GM21367 (cell line): Measurements from ENCODE around the gene TRDN.
"Not testable (repeated sequence)": the region's sequence is repeated elsewhere in the genome, so short reads cannot be mapped to it uniquely, and the experiment has no call there.

Experiments
- ATAC-seq: cut with Tn5 transposase; IDR thresholded peaks from one replicate; pipeline ENCODE4 v1.9.1; 2021; ENCODE audit not compliant: unreplicated experiment

TRDN gene

GRCh38 chr6:123565529-123565928, 71.2 kb downstream of the TRDN start:
- ATAC-seq = no peak

DNA sequence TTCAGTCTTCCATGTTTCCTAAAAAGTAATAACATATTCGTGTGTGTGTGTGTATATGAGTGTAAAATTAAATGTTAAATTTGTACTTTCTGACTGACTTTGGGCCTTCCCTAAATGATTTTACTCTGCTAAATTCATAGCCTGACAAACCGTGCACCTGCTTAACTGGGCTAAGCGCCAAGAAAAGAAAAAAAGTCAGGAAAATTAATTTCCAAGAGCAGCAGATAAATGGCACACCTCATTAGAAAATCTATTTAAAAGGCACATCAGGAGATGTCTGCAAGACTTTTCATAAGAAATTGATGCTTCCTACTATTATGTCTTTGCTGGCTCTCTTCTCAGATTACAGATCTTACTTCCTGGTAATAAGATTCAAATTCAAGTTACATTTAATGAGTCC, 72.4 kb downstream of the TRDN start:
- ATAC-seq = no peak

- no peak for ATAC-seq
Observed at GRCh38 chr6:123562677-123563076, 74.1 kb downstream of the TRDN start.

DNA sequence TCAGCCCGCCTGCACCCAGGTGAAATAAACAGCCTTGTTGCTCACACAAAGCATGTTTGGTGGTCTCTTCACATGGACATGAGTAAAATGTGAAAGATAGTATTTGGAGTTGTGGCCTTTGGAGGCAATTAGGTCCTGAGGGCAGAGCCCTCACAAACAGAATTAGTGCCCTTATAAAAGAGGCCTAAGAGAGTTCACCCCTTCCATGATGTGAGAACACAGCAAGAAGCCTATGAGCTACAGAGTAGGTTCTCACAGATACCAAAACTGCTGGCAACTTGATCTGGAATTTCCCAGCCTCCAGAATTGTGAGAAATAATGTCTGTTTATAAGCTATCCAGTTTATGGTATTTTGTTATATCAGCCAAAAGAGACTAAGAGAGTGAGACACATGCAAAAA, 74.5 kb downstream of the TRDN start:
- no peak for ATAC-seq

DNA sequence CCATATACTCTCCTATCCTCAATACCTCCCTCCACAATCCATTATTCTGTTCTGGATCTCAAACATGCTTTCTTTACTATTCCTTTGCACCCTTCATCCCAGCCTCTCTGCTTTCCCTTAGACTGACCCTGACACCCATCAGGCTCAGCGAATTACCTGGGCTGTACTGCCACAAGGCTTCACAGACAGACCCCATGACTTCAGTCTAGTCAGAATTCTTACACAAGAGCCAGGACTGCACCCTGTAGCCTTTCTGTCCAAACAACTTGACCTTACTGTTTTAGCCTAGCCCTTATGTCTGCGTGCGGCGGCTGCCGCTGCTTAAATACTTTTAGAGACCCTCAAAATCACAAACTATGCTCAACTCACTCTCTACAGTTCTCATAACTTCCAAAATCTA, 76.9 kb downstream of the TRDN start:
- ATAC-seq = not testable (repeated sequence)

GRCh38 chr6:123557474-123557873, 79.3 kb downstream of the TRDN start:
- ATAC-seq = not testable (repeated sequence)

DNA sequence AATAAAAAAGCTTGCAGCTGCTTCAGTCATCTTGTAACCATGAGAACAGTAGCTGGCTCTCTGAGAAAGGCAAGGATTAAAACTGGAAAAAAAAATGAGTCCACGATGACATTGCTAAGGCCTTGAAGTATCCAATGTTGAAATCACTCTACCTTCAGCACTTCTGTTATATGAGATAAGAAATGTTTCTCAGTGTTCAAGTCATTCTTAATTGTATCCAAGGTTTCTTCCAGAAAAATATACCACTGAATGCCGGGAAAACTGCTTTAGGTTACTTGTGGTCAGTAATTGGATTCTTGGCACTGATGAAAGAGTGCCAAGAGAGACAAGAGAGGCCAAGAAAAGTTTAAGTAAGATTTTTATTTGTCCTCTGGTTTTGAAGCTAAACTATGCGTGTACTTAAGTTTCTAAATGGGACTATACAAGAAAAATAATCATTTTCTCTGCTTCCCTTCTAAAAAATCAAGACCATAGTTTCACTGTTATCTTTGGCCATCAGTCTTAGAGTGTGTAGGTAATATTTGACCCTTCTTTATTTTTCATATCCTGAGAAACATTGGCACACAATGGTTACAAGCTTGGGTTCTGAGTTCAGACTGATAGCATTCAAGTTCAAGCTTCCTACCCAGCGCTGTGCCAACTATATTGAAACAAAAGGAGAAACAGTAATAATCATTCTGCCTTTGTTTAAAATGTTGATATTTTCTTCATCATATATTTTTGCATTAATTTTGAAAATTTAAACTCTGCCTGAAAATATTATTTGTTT, 84.6 kb downstream of the TRDN start:
- ATAC-seq = no peak

DNA sequence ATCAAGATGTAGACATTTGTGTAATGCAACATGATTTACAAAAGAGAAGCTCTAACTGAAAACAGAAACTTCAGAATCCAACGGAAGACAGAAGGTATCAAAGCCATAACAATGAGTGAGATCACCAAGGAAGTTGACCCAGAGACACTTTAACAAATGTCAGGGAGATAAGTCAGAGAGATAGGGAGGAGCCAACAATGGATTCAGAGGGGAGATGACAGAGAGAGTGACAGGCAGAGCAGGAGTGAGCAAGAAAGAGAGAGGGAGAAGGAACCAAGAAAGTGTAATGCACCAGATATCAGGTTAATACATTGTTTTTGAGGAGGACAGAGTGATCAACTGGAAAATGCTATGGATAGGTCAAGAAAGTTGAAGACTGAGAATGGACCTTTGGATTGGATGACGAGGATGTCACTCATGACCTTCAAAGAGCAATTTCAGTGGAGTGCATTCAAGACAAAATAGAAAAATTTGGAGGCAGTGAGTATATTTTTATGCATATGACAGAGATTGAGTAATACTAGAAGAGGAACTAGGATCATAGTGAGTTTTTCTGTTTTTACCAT, 86.6 kb downstream of the TRDN start:
- no peak for ATAC-seq

DNA sequence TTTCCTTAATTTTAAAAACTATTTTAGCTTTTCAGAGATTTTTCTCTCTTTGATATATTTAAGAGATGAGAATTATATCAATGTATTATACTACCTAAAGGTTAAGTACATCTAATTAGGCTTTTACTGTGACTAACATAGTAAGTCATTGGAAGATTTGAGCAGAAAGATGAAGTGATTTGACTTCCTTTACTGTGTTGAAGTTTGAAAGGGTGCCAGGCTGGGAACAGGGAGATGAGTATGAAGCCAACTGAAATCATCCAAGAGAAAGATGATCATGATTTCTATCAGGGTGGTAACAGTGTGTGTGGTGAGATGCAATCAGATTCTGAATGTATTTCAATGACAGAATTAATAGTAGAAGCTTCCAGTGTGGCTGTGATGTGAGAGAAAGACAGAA, 87.3 kb downstream of the TRDN start:
- ATAC-seq = no peak

- no peak for ATAC-seq
Observed at GRCh38 chr6:123547216-123547978, 89.4 kb downstream of the TRDN start.

DNA sequence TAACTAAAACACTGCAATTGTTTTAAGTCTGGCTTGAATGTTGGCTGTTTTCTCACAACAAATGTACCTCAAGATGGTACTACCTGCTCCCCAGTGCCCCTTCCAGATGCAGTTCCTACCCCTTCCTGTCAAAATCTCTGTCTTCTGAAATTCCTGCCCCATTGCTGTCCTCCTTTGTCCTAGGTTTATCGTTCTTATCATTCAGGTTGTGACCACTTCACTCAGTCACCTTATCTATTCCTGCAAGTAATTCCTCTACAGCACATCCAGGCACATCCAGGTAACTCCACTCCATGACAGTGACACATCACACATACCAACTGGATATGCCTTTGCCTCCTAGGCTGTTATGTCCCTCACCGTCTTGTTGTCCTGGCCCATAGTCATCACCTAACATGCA, 90.2 kb downstream of the TRDN start:
- ATAC-seq = no peak

- ATAC-seq = no peak
Observed at GRCh38 chr6:123541462-123541861, 95.3 kb downstream of the TRDN start.

DNA sequence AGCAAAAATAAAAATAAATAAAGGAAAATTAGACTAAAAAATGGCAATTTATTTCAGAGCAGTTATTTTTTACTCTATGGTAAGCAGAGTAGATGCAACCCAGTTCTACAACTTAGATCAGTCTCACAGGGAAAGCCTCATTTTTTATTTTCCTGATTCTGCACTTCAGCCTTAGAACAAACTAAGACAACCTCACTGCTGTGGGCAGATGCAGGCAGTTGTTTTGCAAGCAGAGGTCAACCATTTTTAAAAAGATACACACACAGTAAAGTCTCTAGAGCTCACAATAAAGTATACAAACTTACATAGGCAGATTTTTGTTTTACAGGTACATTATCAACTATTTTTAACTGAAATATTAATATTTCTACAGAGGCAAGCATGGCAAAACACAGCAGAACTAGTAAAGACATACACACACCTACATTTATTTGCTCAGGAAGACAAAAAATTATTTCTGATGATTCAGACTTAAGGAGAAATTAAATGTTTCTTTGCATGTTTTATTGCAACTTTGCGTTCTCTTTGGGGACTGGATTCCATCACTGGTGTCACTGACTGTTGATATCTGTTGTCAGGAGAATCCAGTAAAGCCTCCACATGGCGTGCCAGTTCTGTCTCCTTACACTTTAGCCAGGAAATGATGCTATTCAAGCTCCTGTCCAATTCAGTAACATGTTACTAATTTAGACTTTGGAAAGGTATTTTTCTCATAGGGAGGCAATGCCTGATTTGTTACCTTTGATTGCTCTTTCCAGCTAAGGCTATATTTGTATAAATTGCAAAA, 102.7 kb downstream of the TRDN start:
- no peak for ATAC-seq

GRCh38 chr6:123529843-123530242, 106.9 kb downstream of the TRDN start:
- ATAC-seq = no peak

- ATAC-seq = no peak
Observed at GRCh38 chr6:123529058-123529457, 107.7 kb downstream of the TRDN start.

- no peak for ATAC-seq
Observed at GRCh38 chr6:123527406-123527805, 109.3 kb downstream of the TRDN start.

- ATAC-seq = no peak
Observed at GRCh38 chr6:123526128-123526527, 110.6 kb downstream of the TRDN start.

- no peak for ATAC-seq
Observed at GRCh38 chr6:123524781-123525180, 112.0 kb downstream of the TRDN start.

- no peak for ATAC-seq
Observed at GRCh38 chr6:123520217-123520616, 116.5 kb downstream of the TRDN start.

DNA sequence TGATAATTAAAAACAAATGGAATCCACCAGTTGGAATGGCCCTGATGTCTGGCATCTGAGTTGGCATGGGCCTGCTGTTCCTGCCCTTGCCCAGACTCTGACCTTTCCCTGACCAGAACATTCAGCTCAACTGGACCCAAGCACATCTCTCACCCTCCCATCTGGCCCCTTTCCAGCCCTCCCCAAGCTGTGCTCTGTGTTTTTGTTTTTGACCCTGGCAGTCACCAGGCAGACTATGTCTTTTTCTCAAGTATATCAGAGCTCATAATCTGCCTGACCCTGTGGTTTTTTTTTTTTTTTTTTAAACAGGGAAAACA, 117.6 kb downstream of the TRDN start:
- ATAC-seq = no peak

- no peak for ATAC-seq
Observed at GRCh38 chr6:123518441-123519188, 118.1 kb downstream of the TRDN start.
